Nephron (organoid): Measurements from ENCODE around the gene SMARCD1.

Experiments used
- H3K27ac Mint-ChIP-seq, 3 experiments: 2 replicates each; pipeline ENCODE4 v1.8.0; 2020; ENCODE audit warnings: mixed read lengths in 3 of 3, mild to moderate bottlenecking in 2 of 3, moderate library complexity in 1 of 3
- H3K27me3 Mint-ChIP-seq: 2 replicates; pipeline ENCODE4 v1.8.0; 2021; ENCODE audit warnings: low read depth, mild to moderate bottlenecking, moderate library complexity, mixed read lengths
- H3K36me3 Mint-ChIP-seq: 2 replicates; pipeline ENCODE4 v1.8.0; 2020; ENCODE audit warnings: low read depth, mixed read lengths
- H3K4me1 Mint-ChIP-seq: 2 replicates; pipeline ENCODE4 v1.8.0; 2020; ENCODE audit warnings: mixed read lengths
- H3K4me3 Mint-ChIP-seq, 3 experiments: 2 replicates each; pipeline ENCODE4 v1.8.0; 2020; ENCODE audit warnings: mild to moderate bottlenecking in 3 of 3, mixed read lengths in 3 of 3, moderate library complexity in 2 of 3
- H3K9me3 Mint-ChIP-seq: 2 replicates; pipeline ENCODE4 v1.8.0; 2020; ENCODE audit warnings: mixed read lengths
- CTCF ChIP-seq, 3 experiments: fragments of 200-600 bp; sonication (generic); IDR thresholded peaks; one replicate each; pipeline ENCODE4 v1.5.0; 2021; ENCODE audit warnings: antibody characterized with exemption in 3 of 3; ENCODE audit not compliant: unreplicated experiment in 3 of 3

The SMARCD1 gene

GRCh38 chr12:50061946-50062686 is 23.0 kb upstream of the SMARCD1 start:
- H3K4me1 Mint-ChIP-seq, result peaks cover 18% of the 10 kb centered on the region

GRCh38 chr12:50062728-50063460 is 22.2 kb upstream of the SMARCD1 start:
- H3K27ac Mint-ChIP-seq, result no peak overlapping the region
- H3K4me1 Mint-ChIP-seq, result peaks cover 16% of the 10 kb centered on the region
- TF ChIP-seq CTCF (IDR thresholded peaks at IDR 0.05; ENCODE audit: unreplicated experiment in 3 of 3), result no peak
- no peak overlapping the region for H3K4me3 Mint-ChIP-seq
- no peaks in the 10 kb centered on the region for H3K36me3 Mint-ChIP-seq
- H3K27me3 Mint-ChIP-seq, result peaks cover 34% of the 10 kb centered on the region
- H3K9me3 Mint-ChIP-seq, result no peaks in the 10 kb centered on the region

More at GRCh38 chr12:50061946-50062686, 23.0 kb upstream of the SMARCD1 start:
- TF ChIP-seq CTCF (IDR thresholded peaks at IDR 0.05; ENCODE audit: unreplicated experiment in 3 of 3), result no peak
- H3K27me3 Mint-ChIP-seq, result peaks cover 36% of the 10 kb centered on the region
- no peaks in the 10 kb centered on the region for H3K9me3 Mint-ChIP-seq
- no peak overlapping the region for H3K27ac Mint-ChIP-seq
- no peak overlapping the region for H3K4me3 Mint-ChIP-seq
- no peaks in the 10 kb centered on the region for H3K36me3 Mint-ChIP-seq

- H3K27ac Mint-ChIP-seq, result no peak overlapping the region
- H3K4me3 Mint-ChIP-seq, result no peak overlapping the region
- peaks cover 15% of the 10 kb centered on the region for H3K27me3 Mint-ChIP-seq
- H3K9me3 Mint-ChIP-seq, result no peaks in the 10 kb centered on the region
- no peak for TF ChIP-seq CTCF (IDR thresholded peaks at IDR 0.05; ENCODE audit: unreplicated experiment in 3 of 3)
- peaks cover 29% of the 10 kb centered on the region for H3K4me1 Mint-ChIP-seq
- no peaks in the 10 kb centered on the region for H3K36me3 Mint-ChIP-seq
Measured at GRCh38 chr12:50065726-50066310, 19.3 kb upstream of the SMARCD1 start.

GRCh38 chr12:50066402-50066801 is 18.7 kb upstream of the SMARCD1 start:
- peaks cover 31% of the 10 kb centered on the region for H3K4me1 Mint-ChIP-seq
- H3K9me3 Mint-ChIP-seq, result no peaks in the 10 kb centered on the region
- no peaks in the 10 kb centered on the region for H3K36me3 Mint-ChIP-seq
- H3K27ac Mint-ChIP-seq, result no peak overlapping the region
- no peak overlapping the region for H3K4me3 Mint-ChIP-seq
- peaks cover 9% of the 10 kb centered on the region for H3K27me3 Mint-ChIP-seq
- TF ChIP-seq CTCF (IDR thresholded peaks at IDR 0.05; ENCODE audit: unreplicated experiment in 3 of 3), result no peak

- H3K4me1 Mint-ChIP-seq, result peaks cover 19% of the 10 kb centered on the region
- H3K4me3 Mint-ChIP-seq, result no peak overlapping the region
- no peak overlapping the region for H3K27ac Mint-ChIP-seq
- no peaks in the 10 kb centered on the region for H3K36me3 Mint-ChIP-seq
- no peaks in the 10 kb centered on the region for H3K9me3 Mint-ChIP-seq
- TF ChIP-seq CTCF (IDR thresholded peaks at IDR 0.05; ENCODE audit: unreplicated experiment in 3 of 3), result no peak
- H3K27me3 Mint-ChIP-seq, result peaks cover 4% of the 10 kb centered on the region
Measured at GRCh38 chr12:50069069-50069468, 16.1 kb upstream of the SMARCD1 start.
